Measurements from ENCODE around the gene PRPSAP2.
"Not testable (repeated sequence)": the region's sequence is repeated elsewhere in the genome, so short reads cannot be mapped to it uniquely, and the experiment has no call there.

PRPSAP2 gene

DNA sequence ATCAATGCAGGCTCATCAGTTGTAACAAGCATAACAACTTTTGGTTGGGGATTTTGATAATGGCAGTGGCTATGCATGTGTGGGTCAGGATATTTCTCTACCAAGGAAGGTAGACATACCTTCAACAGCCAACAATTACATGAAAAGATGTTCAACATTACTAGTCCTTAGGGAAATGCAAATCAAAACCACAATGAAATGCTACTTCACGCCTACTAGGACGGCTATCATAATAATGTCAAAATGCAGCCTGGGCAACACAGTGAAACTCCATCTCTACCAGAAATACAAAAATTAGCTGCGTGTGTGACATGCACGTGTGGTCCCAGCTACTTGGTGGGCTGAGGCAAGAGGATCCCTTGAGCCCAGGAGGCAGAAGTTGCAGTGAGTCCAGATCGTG is 86.7 kb downstream of the PRPSAP2 start:
- DNase-seq (ENCODE audit: low read depth in 2 of 2), result no peak

DNA sequence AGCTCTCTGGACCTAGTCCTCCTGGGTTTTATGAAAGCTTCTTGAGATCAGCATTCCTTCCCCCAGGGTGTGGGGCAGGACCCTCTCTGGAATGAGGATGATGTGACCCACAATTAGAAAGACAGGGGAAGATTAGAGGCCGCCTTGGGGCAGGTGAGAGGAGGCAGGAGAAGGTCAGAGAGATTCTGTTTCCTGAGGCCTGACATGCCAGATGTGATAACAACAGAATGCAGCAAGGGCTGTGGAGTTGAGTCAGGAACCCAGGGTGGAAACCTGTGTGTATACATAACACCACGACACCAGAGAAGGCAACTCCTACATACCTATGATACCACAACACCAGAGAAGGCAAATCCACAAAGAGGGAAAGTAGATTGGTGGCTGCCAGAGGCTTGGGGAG is 88.6 kb downstream of the PRPSAP2 start:
- DNase-seq (ENCODE audit: low read depth in 2 of 2), result no peak

DNA sequence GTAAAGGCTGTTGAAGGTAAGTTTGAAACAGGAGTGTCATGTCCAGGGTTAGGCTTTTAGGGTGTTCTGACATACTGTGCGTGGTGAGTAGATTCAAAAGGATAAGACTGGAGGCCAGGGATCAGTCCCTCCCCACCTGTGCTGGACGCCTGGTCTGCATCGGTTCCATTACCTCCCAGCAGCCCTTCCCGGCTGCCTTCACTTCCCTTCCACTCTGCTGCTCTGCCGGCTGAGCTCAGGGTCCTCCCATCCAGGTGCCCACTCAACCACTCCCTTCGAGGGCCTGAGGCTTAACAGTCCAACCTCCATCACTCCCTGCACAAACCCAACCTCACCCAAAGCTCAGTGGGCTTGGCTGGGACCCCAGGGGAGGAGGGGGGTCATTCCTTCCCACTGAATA is 89.9 kb downstream of the PRPSAP2 start:
- no peak for DNase-seq (ENCODE audit: low read depth in 2 of 2)

DNA sequence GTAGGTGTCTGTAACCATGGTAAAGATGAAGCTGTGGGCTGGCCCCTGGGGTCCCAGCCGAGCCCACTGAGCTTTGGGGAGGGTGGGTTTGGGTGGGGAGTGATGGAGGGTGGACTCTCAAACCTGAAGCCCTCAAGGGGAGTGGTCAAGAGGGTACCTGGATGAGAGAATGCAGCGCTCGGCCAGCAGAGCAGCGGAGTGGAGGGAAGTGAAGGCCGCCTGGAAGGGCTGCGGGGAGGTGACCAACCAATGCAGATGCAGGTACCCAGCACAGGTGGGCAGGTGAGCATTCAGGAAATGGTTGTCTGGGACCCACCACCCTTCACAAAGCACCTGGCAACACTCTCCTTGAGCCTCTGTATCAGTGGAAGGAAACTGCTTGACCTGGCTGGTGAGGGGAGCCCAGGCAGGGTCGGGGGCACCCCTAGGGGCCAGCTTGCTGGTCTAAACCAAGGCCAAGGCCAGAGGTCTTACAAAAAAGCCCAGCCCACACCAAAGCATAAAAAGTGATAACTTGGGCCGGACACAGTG is 90.6 kb downstream of the PRPSAP2 start:
- no peak for DNase-seq (ENCODE audit: low read depth in 2 of 2)

DNA sequence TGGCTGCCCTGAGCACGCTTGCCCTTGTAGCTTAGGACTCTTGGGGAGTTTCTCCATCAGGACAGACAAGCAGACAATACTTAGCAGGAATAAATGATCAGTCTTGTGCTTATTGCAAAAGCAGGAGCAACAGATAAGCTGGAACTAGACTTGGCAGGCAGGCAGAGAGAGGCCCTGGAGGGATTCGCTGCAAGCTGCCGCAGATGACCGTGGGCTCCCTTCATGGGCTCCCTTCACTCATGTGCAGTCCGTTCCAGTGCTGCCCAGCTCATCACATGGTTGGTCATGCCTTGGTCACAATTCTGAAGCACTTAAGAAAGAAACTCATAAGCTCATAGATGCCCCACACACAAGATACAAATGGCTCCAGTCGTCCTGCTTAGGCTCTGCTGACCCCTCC is 91.6 kb downstream of the PRPSAP2 start:
- no peak for DNase-seq (ENCODE audit: low read depth in 2 of 2)

DNA sequence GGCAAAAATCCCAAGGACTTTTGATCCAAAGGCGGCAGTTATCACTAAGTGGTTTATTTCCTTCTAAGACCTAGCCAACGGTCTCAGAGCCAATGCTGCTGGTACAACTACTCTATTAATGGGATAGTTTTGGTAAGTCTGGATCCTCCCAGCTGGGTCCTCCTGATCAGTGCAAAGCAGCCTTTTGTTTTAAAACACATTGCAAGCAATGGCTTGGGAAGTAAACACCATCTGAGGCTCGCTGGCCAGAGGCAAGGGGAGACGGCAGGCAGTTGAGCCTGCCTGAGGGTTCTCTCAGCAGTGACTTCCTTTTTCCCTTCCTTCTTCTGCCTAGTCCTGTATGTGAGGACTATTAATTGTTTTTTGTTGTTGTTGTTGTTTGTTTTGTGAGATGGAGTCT is 92.4 kb downstream of the PRPSAP2 start:
- no peak for DNase-seq (ENCODE audit: low read depth in 2 of 2)

DNA sequence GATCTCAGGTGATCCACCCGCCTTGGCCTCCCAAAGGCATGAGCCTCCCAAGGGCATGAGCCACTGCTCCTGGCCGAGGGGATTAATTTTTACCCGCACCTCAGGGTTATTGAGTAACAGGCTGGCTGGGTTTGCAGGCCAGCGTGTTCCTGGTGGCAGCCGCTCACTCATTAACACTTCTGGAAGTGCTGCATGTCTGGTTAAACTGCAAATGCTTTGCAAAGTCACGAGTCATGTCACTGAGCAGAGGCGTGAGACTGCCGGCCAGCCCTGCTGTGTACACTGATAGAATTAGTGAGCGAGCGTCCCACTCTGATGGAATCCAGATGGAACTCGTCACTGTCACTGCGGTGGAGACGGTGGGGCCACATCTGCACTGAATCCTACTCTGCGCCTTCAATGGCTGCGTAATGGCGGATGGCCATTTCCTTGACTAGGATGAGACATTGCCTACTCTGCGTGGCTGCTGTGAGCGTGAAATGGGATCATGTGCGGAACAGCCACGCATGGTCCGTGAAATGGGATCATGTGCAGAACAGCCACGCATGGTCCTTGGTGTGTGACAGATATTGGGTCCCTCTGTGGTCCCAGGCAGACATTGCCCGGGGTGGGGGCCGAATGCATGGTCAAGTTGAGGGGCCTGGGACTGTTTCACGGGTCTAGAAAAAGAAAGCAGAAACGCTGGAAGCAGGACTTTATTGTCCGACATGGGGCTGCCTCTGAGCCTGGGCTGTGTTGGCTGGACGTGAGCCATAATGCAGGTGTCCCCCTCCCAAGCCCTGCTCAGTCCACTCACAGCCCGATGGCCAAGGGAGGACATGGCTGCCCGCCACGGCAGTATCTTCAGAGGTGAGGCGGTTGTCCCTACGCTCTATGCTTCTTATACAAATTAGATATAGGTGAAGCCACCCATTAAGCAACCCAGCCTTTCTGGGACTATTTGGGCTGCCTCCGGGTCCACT is 93.3 kb downstream of the PRPSAP2 start:
- DNase-seq (ENCODE audit: low read depth in 2 of 2), result no peak

DNA sequence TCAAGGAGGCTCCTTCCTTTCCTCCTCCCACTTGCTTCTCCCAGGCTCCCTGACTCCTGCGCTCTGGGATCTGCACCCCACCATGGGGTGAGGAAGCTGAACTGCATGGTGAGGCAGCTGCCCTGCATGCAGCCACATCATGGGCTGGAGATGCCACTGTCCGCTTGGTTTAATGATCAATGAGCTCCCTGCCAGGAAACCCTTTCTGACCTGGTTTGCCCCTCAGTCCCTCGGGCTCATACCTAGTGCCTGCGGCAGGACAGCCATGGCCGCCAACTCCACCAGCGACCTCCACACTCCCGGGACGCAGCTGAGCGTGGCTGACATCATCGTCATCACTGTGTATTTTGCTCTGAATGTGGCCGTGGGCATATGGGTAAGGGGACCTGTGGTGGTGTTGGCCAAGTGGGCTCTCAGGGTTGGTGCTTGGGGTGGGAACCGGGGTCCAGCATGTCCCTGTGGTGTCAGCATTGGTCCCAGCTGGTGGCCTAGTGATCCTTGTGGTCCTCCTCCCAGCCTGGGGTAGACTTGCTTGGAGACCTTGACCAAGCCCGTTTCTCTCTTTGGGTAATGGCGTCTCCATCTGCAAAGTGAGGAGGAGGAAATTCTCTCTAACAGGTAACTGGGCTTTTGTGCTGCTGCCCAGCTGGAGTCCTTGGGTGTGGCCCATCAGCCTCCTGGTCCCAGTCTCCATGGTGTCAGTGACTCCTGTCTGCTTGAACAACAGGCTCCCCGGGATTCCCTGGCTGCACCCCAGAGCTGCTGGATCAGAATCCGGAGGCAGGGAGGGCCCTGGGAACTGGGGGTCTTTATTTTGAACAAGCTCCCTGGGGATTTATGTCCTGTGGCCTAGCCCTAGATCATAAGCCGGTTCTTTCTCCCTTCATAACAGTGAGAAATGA is 94.3 kb downstream of the PRPSAP2 start, which contains the start of gene SLC5A10:
TSS of gene SLC5A10 (plus strand) at position 225 of the 902 bp plus-strand sequence. CDS start at position 266, 41 bp downstream.
- no peak for DNase-seq (ENCODE audit: low read depth in 2 of 2)

DNA sequence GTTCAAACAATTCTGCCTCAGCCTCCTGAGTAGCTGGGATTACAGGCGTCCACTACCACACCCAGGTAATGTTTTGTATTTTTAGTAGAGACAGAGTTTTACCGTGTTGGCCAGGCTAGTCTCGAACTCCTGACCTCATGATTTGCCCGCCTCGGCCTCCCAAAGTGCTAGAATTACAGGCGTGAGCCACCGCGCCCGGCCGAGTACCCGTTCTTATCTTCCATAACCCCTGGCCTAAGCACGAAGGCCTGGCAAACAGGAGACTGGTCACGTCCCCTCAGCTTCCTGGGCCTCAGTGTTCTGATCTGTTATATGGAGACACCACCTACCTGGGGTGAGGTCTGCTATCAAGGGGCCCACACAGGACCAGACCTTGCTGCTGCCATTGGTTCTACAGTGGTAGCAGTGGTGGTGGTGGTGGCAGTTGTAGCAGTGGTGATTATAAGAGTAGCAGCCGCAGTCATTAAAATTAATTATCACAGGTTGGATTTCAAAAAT is 95.3 kb downstream of the PRPSAP2 start:
- no peak for DNase-seq (ENCODE audit: low read depth in 2 of 2)

DNA sequence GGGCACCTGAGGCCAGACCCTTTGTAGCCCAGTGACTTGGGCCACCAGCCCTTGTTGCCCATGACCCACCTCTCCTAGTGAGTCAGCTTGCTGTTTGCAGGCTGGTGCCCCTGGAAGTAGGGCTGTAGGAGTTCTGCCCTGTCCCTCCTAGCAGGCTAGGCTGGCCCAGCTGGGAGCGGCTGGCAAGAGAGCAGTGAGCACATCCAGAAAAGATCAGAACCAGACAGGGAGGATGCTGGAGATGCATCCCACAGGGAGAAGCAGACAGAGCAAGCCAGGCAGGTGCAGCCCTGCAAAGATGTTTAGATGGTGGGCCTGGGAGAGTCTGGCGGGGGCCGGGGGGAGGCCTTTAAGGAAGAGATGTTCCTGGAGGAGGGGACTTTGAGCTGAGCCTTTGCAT is 96.4 kb downstream of the PRPSAP2 start:
- no peak for DNase-seq (ENCODE audit: low read depth in 2 of 2)

DNA sequence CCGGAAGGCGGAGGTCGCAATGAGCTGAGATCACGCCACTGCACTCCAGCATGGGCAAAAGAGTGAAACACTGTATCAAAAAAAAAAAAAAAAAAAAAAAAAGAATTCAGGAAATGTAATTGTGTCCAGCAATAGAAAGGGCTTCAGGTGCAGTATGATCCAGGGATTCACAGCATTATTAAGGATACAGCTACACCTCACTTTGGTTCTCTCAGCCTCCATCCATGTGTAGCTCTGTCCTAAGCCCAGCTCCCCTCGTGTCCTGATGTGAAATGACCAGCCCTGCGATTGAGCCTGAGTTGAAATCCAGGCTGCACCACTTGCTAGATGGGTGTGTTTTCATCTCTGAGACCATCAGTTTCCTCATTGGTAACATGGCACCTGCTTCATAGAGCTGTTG is 97.1 kb downstream of the PRPSAP2 start:
- DNase-seq (ENCODE audit: low read depth in 2 of 2), result no peak

DNA sequence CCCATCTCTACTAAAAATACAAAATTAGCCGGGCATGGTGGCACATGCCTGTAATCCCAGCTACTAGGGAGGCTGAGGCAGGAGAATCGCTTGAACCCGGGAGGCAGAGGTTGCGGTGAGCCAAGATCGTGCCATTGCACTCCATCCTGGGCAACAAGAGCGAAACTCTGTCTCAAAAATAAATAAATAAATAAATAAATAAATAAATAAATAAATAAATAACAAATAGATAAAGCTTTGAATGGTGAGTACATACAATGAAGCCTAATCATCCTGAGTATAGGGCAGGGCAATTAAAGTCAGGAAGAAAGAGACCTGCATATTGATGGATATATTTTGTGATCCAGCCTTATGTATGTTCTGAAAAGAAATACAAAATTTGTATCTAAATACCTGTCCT is 98.1 kb downstream of the PRPSAP2 start:
- not testable (repeated sequence) for DNase-seq (ENCODE audit: low read depth in 2 of 2)

DNA sequence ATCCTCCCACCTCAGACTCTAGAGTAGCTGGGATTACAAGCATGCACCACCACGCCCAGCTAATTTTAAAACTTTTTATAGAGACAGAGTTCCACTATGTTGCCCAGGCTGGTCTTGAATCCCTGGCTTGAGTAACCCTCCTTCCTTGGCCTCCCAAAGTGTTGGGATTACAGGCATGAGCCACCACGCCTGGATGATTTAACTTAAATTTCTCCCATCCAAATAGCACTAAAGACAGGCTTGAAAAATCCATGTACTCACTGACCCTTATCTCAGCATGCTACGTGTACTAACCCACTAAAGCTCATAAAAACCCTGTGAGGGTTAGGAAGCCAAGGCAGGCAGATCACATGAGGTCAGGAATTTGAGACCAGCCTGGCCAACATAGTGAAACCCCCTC is 98.7 kb downstream of the PRPSAP2 start:
- DNase-seq (ENCODE audit: low read depth in 2 of 2), result no peak

DNA sequence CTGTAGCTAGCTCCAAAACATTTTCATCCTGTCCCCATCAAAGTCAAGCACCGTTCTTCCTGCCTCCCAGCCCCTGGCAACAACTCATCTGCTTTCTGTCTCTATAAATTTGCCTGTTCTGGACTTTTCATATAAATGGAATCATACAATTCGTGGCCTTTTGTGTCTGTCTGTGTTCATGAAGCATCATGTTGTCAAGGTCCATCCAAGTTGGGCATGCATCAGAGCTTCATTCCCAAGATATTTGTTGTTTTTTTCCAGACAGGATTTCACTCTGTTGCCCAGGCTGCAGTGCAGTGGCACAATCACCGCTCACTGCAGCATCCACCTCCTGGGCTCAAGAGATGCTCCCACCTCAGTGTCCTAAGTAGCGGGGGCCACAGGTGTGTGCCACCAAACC is 99.9 kb downstream of the PRPSAP2 start:
- DNase-seq (ENCODE audit: low read depth in 2 of 2), result no peak

DNA sequence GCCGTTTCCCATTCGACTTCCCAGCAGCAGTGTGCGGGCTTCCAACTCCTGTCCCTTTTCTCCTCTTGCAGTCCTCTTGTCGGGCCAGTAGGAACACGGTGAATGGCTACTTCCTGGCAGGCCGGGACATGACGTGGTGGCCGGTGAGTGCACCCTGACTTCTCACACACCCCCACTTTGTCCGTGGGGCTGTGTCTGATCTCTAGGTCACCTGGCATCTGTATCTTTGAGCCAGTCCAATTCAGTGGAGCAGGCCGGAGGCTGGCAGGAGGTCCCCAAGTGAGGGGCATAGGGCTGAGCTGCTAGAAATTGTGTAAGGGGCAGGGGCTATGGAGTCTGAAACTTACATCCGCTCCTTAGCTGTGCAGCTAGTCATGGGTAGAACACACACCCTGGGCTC is 100.7 kb downstream of the PRPSAP2 start:
- no peak for DNase-seq (ENCODE audit: low read depth in 2 of 2)

DNA sequence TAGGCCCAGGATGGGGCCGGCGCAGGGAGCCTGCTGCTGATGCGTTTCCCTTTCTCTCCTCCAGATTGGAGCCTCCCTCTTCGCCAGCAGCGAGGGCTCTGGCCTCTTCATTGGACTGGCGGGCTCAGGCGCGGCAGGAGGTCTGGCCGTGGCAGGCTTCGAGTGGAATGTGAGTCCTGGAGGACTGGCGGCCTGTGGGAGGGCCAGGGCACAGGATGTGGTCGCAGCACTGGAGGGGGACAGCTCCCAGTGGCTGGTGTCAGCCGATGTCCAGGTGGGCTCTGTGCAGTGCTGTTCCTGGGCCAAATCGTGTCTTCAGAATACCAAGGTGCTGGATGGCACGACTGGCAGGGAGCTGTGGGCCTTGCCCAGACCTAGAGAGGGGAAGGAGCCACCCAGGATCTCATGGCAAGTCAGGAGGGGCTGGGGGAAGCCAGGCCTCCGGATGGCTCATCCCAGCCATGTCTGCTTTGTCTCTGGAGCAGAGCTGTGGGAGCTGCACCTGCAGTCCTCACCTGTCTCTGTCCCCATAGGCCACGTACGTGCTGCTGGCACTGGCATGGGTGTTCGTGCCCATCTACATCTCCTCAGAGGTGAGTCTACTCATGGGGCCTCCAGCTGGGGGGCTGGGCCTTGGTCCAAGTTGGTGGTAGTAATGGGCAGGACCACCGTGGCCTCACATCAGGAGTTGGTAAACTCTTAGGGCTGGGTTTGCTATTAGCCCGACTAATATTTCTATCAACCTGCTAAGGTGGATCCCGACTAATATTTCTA is 101.3 kb downstream of the PRPSAP2 start:
- no peak for DNase-seq (ENCODE audit: low read depth in 2 of 2)

DNA sequence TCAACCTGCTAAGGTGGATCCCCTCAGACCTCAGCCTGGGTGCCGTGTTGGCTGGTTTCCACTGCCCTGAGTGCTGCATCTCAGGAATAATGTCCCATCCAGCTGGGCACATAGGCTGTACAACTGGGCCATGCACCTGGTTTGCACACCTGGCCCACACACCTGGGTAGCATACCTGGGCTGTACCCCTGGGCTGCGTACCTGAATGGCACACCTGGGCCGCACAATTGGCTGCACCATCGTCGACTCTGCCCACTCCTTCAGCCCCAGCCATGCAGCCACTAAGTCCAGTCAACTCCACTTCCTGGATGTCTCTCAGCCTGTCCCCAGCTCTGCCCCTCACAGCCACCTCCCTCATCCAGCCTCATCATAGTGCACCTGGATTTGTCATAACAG is 101.9 kb downstream of the PRPSAP2 start:
- DNase-seq (ENCODE audit: low read depth in 2 of 2), result no peak

DNA sequence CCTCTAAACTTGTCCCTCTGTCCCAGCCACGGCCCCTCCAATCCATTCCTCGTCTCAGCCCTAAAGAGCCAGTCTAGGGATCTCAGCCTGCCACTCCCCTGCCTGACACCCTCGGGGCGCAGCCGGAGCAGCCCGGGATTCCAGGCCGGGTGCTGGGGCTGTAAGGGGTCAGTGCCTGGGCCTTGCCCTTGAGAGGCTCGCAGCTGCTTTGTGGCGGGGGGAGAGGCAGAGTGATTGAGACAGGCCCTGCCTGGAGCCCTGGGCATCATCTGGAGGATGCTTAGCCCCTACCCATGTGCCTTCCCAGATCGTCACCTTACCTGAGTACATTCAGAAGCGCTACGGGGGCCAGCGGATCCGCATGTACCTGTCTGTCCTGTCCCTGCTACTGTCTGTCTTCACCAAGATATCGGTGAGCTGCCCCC is 102.3 kb downstream of the PRPSAP2 start:
- no peak for DNase-seq (ENCODE audit: low read depth in 2 of 2)

DNA sequence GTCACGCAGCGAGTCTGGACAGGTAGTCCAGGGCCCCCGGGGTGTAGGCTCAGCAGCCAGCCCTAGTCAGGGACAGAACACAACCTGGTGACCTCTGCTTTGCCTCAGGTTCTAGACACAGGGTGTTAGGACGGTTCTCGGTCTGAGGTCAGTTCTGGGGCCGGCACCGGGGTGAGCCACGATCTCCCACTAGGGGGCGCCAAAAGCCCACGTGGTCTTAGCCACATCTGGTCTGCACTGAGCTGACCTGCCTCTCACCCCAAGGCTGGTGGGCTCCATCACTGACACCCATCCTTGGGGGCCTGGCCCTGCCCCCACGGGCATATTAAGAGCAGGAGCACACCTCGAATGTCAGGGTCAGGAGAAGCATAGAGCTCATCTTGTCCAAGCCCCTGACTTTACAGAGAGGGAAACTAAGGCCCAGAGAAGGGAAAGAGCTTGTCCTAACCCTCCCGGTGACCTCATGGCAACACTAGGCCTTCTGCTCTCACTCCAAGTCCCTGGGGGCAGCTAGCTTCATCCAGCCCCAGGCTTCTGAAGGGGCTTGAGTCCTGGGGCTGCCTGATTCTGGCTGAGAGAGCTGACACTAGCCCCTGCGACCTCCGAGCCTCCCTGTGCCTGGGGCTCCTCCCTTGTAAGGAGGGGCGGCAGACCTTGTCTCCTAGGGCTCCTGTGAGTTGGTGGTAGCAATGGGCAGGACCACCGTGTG is 103.0 kb downstream of the PRPSAP2 start:
- DNase-seq (ENCODE audit: low read depth in 2 of 2), result peak; percentile 48 to 73

DNA sequence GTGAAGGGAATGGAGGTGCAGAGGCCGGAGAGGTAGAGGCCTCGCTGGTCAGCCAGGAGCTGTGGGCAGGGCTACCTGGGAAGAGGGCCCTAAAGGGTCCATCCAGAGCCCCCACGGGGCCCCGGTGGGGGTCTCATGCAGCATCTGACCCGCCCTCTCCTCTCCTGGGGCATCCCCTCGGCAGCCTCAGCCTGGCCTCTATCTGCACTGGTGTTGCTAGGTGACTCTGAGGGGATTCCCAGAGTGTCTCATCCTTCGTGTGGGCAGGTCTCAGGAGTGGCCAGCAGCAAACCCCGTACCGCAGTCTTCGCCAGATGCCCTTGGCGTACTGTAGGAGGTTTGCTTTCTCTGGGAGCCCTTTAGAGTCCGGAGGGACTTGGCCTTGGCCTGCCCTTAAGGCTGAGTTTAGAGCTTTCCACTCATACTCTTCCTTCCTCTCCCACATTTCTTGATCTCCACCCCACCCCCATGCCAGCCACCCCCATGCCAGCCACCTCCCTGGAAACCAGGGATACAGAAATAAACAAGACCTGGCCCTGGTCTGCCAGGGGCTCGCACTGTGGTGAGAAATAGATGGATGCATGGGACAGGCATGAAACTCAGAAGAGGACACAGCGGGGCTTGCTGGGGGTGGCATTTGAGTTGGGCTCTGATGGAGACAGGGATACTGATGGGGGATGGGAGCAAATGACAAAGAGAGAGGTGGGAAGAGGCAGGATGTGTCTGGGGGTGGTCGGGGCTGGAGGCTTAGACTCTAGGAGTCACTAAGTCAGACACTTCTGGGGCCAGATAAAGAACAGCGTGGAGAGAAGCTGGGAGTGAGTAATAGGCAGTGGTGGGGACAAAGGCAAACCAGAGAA is 103.9 kb downstream of the PRPSAP2 start:
- DNase-seq (ENCODE audit: low read depth in 2 of 2), result no peak
